MM.1S (cell line): ENCODE results near the gene LUZP1.

ENCODE experiments used
- DNase-seq: peaks from one replicate; pipeline ENCODE4 v3.0.0-alpha.2; 2015
- H2AFZ ChIP-seq: fragments of 300-600 bp; sonication (generic); 2 replicates; pipeline ENCODE4 v1.6.0; 2016; ENCODE audit warnings: antibody characterized with exemption, low read length
- H3F3A ChIP-seq: fragments of 300-600 bp; sonication (generic); 2 replicates; pipeline ENCODE4 v1.6.1; 2016; ENCODE audit warnings: mild to moderate bottlenecking, antibody characterized with exemption, low read length, moderate library complexity, mixed read lengths; ENCODE audit not compliant: insufficient read depth
- H3K27ac ChIP-seq: fragments of 300-600 bp; sonication (generic); 2 replicates; pipeline ENCODE4 v1.5.1; 2016; ENCODE audit warnings: mild to moderate bottlenecking, low read length
- H3K27me3 ChIP-seq: fragments of 300-600 bp; sonication (generic); replicated peaks from 2 replicates; pipeline ENCODE4 v1.6.0; 2016; ENCODE audit warnings: low read length; ENCODE audit not compliant: insufficient read depth
- H3K36me3 ChIP-seq: fragments of 300-600 bp; sonication (generic); replicated peaks from 2 replicates; pipeline ENCODE4 v1.6.1; 2016; ENCODE audit warnings: mild to moderate bottlenecking, low read length, mixed read lengths; ENCODE audit not compliant: insufficient read depth
- H3K4me1 ChIP-seq: fragments of 300-600 bp; sonication (generic); 2 replicates; pipeline ENCODE4 v1.6.1; 2016; ENCODE audit warnings: low read length, mixed read lengths
- H3K4me2 ChIP-seq: fragments of 300-600 bp; sonication (generic); 2 replicates; pipeline ENCODE4 v1.6.0; 2016; ENCODE audit warnings: low read depth, low read length
- H3K4me3 ChIP-seq: fragments of 300-600 bp; sonication (generic); 2 replicates; pipeline ENCODE4 v1.5.1; 2016; ENCODE audit warnings: low read length, mixed read lengths
- H3K79me2 ChIP-seq: fragments of 300-600 bp; sonication (generic); 2 replicates; pipeline ENCODE4 v1.6.1; 2016; ENCODE audit warnings: mixed run types, low read length, mixed read lengths
- H3K9ac ChIP-seq: fragments of 300-600 bp; sonication (generic); 2 replicates; pipeline ENCODE4 v1.6.1; 2016; ENCODE audit warnings: low read length, mixed read lengths
- H3K9me2 ChIP-seq: fragments of 300-600 bp; sonication (generic); replicated peaks from 2 replicates; pipeline ENCODE4 v1.6.1; 2016; ENCODE audit warnings: mild to moderate bottlenecking, low read length, mixed read lengths; ENCODE audit not compliant: insufficient read depth
- H3K9me3 ChIP-seq: fragments of 300-600 bp; sonication (generic); replicated peaks from 2 replicates; pipeline ENCODE4 v1.6.1; 2016; ENCODE audit warnings: mild to moderate bottlenecking, low read length, mixed read lengths; ENCODE audit not compliant: insufficient read depth
- H4K20me1 ChIP-seq: fragments of 300-600 bp; sonication (generic); 2 replicates; pipeline ENCODE4 v1.6.1; 2016; ENCODE audit warnings: mild to moderate bottlenecking, low read length, moderate library complexity, mixed read lengths; ENCODE audit not compliant: insufficient read depth
- CTCF ChIP-seq: fragments of 300-600 bp; sonication (generic); IDR thresholded peaks from 2 replicates; pipeline ENCODE4 v1.5.1; 2016; ENCODE audit warnings: antibody characterized with exemption, low read length, mixed read lengths
- EZH2 ChIP-seq: fragments of 300-600 bp; sonication (generic); optimal IDR thresholded peaks from 2 replicates; pipeline ENCODE3; 2017; ENCODE audit warnings: low read depth, mild to moderate bottlenecking, antibody characterized with exemption, low read length, mixed read lengths
- EZH2phosphoT487 ChIP-seq: fragments of 300-600 bp; sonication (generic); IDR thresholded peaks from 2 replicates; pipeline ENCODE4 v1.6.1; 2018; ENCODE audit warnings: antibody characterized with exemption, low read length

The LUZP1 gene

GRCh38 chr1:23114424-23115079 lies 54.1 kb downstream of the LUZP1 start:
- no peaks in the 10 kb centered on the region for H3K27me3 ChIP-seq
- H3K9me2 ChIP-seq: no peaks in the 10 kb centered on the region
- H3F3A ChIP-seq: no peaks in the 10 kb centered on the region
- no peak for TF ChIP-seq CTCF
- no peak for TF ChIP-seq EZH2
- no peak for TF ChIP-seq EZH2phosphoT487
- H3K9ac ChIP-seq: no peak overlapping the region
- no peaks in the 10 kb centered on the region for H3K9me3 ChIP-seq
- no peak overlapping the region for H3K27ac ChIP-seq
- H4K20me1 ChIP-seq: no peaks in the 10 kb centered on the region
- no peak overlapping the region for H3K4me3 ChIP-seq
- no peak overlapping the region for H2AFZ ChIP-seq
- peaks cover 2% of the 10 kb centered on the region for H3K4me1 ChIP-seq
- no peak overlapping the region for H3K4me2 ChIP-seq
- no peaks in the 10 kb centered on the region for H3K79me2 ChIP-seq
- no peak for DNase-seq
- H3K36me3 ChIP-seq: no peaks in the 10 kb centered on the region

GRCh38 chr1:23111600-23112535 lies 56.8 kb downstream of the LUZP1 start:
- Histone ChIP-seq H3K27me3 (no peaks in the 10 kb centered on the region), H2AFZ (no peak overlapping the region), H4K20me1 (no peaks in the 10 kb centered on the region), H3K4me2 (no peak overlapping the region), H3K36me3 (no peaks in the 10 kb centered on the region), H3K9ac (no peak overlapping the region), H3K27ac (no peak overlapping the region), H3K79me2 (no peaks in the 10 kb centered on the region), H3K4me1 (no peaks in the 10 kb centered on the region), H3K9me2 (no peaks in the 10 kb centered on the region), H3K4me3 (no peak overlapping the region), H3F3A (no peaks in the 10 kb centered on the region), H3K9me3 (no peaks in the 10 kb centered on the region)
- TF ChIP-seq EZH2phosphoT487 (no peak), CTCF (no peak), EZH2 (no peak)
- no peak for DNase-seq

DNA sequence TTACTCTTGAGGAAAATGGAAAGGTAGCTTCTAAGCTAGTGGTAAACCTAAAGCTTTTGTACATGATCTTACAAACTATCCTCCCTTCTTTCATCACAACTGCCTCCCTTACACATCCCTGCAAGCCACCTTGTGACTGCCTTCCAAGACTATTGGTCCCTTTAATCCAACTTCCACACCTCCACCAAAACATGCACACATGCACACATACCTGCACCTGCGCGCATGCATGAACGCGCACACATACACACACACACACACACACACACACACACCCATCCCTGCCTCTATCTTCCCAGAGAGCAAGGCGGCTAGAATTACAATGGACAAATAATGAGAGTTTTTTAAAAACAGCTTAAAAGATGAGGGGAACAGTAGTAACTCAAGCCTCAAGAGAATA lies 58.3 kb downstream of the LUZP1 start:
- no peaks in the 10 kb centered on the region for H3F3A ChIP-seq
- no peaks in the 10 kb centered on the region for H3K79me2 ChIP-seq
- TF ChIP-seq EZH2: no peak
- no peak for TF ChIP-seq EZH2phosphoT487
- TF ChIP-seq CTCF: no peak
- no peaks in the 10 kb centered on the region for H3K9me3 ChIP-seq
- H3K27me3 ChIP-seq: no peaks in the 10 kb centered on the region
- no peaks in the 10 kb centered on the region for H4K20me1 ChIP-seq
- no peak for DNase-seq
- H3K36me3 ChIP-seq: no peaks in the 10 kb centered on the region
- H3K9me2 ChIP-seq: no peaks in the 10 kb centered on the region
- no peak overlapping the region for H3K4me2 ChIP-seq
- no peaks in the 10 kb centered on the region for H3K4me1 ChIP-seq
- no peak overlapping the region for H3K27ac ChIP-seq
- no peak overlapping the region for H3K4me3 ChIP-seq
- no peak overlapping the region for H3K9ac ChIP-seq
- no peak overlapping the region for H2AFZ ChIP-seq
